Measurements from ENCODE around the gene COL24A1.
"Not testable (repeated sequence)": the region's sequence is repeated elsewhere in the genome, so short reads cannot be mapped to it uniquely, and the experiment has no call there.

COL24A1 gene

DNA sequence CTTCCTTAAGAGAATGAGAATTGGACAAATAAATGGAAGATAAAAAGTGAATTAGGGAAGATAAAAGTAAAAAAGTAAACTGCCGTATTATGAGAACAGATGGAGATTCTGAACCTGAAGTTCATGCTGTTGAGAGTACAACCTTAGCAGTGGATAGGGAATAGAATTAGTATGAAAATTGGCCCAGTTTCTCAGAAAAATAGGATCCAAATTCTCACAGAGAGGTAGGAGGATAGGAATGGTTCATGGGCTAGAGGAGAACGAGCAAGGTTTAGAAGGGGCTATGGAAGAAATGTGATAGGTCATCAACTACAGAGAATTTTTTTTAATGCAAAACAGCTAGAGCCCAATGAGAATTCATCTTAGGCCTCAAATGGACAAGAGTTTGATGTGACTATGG lies 42.3 kb downstream of the COL24A1 start:
- DNase-seq (ENCODE audit: low read depth, low spot score) = no peak
- H3K4me3 ChIP-seq (ENCODE audit: low read depth, low read length) = no peak overlapping the region
- TF ChIP-seq, protein P1, sequence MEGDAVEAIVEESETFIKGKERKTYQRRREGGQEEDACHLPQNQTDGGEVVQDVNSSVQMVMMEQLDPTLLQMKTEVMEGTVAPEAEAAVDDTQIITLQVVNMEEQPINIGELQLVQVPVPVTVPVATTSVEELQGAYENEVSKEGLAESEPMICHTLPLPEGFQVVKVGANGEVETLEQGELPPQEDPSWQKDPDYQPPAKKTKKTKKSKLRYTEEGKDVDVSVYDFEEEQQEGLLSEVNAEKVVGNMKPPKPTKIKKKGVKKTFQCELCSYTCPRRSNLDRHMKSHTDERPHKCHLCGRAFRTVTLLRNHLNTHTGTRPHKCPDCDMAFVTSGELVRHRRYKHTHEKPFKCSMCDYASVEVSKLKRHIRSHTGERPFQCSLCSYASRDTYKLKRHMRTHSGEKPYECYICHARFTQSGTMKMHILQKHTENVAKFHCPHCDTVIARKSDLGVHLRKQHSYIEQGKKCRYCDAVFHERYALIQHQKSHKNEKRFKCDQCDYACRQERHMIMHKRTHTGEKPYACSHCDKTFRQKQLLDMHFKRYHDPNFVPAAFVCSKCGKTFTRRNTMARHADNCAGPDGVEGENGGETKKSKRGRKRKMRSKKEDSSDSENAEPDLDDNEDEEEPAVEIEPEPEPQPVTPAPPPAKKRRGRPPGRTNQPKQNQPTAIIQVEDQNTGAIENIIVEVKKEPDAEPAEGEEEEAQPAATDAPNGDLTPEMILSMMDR (IDR thresholded peaks at IDR 0.05; ENCODE audit: low read depth, low read length) = no peak
- in situ Hi-C loops (cut with HindIII; ENCODE audit: low sequenced_read_pairs) = no loop called here

DNA sequence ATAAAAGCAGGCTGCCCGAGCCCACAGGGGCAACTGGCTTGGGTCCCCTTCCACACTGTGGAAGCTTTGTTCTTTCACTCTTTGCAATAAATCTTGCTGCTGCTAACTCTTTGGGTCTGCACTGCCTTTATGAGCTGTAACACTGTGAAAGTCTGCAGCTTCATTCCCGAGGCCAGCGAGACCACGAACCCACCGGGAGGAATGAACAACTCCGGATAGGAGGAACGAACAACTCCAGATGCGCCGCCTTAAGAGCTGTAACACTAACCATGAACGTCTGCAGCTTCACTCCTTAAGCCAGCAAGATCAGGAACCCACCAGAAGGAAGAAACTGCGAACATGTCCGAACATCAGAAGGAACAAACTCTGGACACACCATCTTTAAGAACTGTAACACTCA lies 45.0 kb downstream of the COL24A1 start:
- H3K4me3 ChIP-seq (ENCODE audit: low read depth, low read length); in situ Hi-C loops (cut with HindIII; ENCODE audit: low sequenced_read_pairs); DNase-seq (ENCODE audit: low read depth, low spot score): not testable (repeated sequence)

DNA sequence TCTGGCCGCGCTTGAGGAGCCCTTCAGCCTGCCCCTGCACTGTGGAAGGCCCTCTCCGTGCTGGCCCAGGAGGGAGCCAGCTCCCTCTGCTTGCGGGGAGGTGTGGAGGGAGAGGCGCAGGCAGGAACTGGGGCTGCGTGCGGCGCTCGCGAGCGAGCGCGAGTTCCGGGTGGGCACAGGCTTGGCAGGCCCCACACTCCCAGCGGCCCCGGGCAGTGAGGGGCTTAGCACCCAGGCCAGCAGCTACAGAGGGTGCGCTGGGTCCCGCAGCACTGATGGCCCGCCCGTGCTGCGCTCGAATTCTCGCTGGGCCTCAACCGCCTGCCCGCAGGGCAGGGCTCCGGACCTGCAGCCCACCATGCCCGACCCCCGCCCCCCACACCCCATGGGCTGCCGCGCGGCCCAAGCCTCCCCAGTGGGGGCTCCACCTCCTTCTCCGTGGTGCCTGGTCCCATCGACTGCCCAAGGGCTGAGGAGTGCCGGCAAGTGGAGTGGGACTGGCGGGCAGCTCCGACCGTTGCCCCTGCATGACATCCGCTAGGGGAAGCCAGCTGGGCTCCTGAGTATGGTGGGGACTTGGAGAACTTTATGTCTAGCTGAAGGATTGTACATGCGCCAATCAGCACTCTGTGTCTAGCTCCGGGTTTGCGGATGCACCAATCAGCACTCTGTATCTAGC lies 46.0 kb downstream of the COL24A1 start:
- DNase-seq (ENCODE audit: low read depth, low spot score) = no peak
- TF ChIP-seq, protein P1 (IDR thresholded peaks at IDR 0.05; ENCODE audit: low read depth, low read length) = no peak
- H3K4me3 ChIP-seq (ENCODE audit: low read depth, low read length) = no peak overlapping the region
- in situ Hi-C loops (cut with HindIII; ENCODE audit: low sequenced_read_pairs) = no loop called here

DNA sequence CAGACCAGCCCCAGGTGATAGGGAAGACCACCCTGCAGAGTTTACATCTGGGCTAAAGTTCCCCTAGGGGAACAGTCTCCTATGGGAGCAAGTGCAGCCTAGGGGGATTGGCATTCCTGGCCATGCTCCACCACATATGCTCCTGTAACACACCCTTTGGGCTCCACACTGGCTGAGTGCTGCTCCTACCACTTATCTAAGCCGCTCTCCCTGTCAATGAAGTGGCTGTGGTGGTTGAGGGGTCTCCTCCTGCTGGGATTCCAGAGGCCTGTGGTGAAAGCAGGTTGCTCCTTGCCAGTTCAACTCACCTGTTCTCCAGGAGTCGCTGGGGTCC lies 51.1 kb downstream of the COL24A1 start:
- TF ChIP-seq, protein P1 (IDR thresholded peaks at IDR 0.05; ENCODE audit: low read depth, low read length) = no peak
- in situ Hi-C loops (cut with HindIII; ENCODE audit: low sequenced_read_pairs) = no loop called here
- H3K4me3 ChIP-seq (ENCODE audit: low read depth, low read length) = no peak overlapping the region
- DNase-seq (ENCODE audit: low read depth, low spot score) = no peak

DNA sequence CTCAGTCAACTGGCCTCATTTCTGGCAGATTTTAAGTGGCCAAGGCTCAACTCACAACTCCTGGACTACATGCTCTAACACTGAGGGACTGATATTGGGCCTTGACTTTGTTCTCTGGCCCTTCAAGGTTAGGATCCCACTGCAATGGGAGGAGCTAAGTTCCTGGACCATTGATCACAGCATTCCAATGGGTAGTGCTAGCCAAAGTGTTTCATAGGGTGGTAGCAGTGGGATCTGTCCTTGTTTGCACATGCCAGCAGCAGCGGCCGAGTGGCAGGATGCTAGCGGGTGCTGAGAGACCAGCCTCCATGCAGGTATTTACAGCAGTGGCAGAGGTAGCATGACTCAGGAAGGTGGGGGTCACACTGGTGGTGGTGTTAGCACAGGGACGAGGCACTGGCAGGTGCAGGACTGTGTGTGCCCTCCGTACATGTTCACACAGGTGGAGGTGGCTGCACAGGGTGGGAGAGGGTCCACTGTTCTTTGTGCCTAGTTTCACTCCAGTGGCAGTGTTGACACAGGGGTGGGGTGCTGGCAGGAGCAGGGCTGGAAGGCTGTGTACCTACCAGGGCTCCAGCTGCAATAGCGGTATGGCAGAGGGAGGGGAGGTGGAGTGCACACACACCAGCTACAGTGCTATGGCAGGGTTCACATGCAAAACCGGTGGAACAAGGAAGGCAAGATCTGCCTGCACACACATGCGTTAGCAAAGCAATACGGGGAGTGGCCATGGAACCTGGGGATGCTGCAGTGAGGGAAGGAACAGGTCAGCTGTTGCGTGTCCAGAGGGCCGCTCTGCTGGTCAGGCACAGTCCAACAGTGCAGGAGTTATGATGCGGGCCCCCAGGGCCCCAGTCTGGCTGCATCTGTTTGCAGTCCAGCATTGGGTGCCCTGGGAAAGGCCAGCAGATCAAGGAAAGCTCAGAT lies 51.7 kb downstream of the COL24A1 start:
- H3K4me3 ChIP-seq (ENCODE audit: low read depth, low read length) = no peak overlapping the region
- TF ChIP-seq, protein P1 (IDR thresholded peaks at IDR 0.05; ENCODE audit: low read depth, low read length) = no peak
- DNase-seq (ENCODE audit: low read depth, low spot score) = no peak
- in situ Hi-C loops (cut with HindIII; ENCODE audit: low sequenced_read_pairs) = no loop called here

DNA sequence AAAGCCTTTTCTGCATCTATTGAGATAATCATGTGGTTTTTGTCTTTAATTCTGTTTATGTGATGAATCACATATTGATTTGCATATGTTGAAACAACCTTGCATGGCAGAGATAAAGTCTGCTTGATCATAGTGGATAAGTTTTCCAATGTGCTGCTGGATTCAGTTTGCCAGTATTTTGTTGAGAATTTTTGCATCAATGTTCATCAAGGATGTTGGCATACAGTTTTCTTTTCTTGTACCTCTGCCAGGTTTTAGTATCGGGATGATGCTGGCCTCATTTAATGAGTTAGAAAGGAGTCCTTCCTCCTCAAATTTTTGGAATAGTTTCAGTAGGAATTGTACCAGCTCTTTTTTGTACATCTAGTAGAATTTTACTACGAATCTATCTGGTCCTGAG lies 55.0 kb downstream of the COL24A1 start:
- DNase-seq (ENCODE audit: low read depth, low spot score) = no peak
- TF ChIP-seq, protein P1 (IDR thresholded peaks at IDR 0.05; ENCODE audit: low read depth, low read length) = no peak
- in situ Hi-C loops (cut with HindIII; ENCODE audit: low sequenced_read_pairs) = no loop called here
- no peak overlapping the region for H3K4me3 ChIP-seq (ENCODE audit: low read depth, low read length)

DNA sequence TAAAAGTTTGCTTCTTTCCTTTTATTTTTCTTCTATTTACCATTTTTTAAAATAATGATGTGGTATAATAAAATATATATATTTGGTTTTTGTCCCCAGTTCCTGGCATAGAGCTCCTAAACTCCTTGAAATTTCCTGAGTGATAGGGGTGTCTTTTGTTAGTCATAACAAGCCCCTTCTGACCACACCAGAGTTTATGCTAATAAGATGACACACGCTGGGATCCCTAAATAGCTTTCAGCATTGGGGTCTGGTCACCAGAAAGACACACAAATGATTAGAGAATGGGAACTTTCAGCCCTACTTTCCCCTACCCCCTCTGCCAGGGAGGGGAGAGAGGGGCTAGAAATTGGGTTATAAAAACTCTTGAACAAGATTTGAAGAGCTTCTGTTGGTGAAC lies 56.2 kb downstream of the COL24A1 start:
- H3K4me3 ChIP-seq (ENCODE audit: low read depth, low read length) = no peak overlapping the region
- in situ Hi-C loops (cut with HindIII; ENCODE audit: low sequenced_read_pairs) = no loop called here
- TF ChIP-seq, protein P1 (IDR thresholded peaks at IDR 0.05; ENCODE audit: low read depth, low read length) = no peak
- DNase-seq (ENCODE audit: low read depth, low spot score) = no peak

All from astrocyte of the spinal cord (primary cell).